CD4-positive, alpha-beta T cell treated with Interleukin-10 for 1 hour (primary cell): ENCODE measurements around the gene NDUFC1.
A peak's percentile ranks its signal among the peaks of the same experiment; 100 is the strongest.
"Not testable (repeated sequence)": the region's sequence is repeated elsewhere in the genome, so short reads cannot be mapped to it uniquely, and the experiment has no call there.

Experiments
- DNase-seq: peaks from one replicate; pipeline ENCODE4 v3.0.0-alpha.2; 2020

NDUFC1 gene

DNA sequence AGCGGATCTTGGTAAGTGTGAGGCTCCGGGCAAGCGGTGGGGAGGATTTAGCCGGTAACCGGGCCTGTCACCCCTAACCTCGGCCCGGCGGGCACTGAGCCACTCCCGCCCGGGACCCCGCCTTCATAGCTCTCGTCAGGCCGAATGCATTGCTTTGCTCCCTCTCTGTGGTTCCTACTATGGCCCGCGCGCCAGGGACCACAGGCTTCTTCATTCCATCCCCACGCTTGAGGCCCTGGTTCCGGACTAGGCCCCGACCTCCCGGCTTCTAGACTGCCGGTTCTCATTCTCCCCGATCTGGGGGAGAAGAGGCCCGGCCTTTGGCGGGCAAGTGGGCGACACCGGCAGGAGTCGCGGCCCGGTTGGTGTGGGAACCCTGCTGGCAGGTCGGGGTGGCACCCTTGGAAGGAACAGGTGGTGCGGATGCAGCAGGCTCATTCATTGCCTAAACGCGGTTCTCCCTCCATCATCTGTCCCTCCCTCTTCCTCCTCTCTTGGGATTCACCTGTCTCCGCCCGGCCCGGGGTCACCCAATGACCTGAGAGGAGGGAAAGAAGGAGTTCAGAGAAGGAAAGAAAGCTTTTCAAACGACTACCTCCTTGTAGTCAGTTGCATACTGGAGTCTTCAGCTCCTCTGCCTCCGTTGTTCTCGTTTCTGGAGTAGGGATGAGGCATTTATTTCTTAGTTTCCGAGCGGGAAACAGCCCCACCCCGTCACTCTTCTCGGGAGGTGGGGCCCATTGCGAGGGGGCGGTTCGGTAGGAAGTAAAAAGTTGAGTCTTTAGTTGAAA is at the start of gene NDUFC1:
Gene NDUFC1, minus strand, starts transcription at position 657 of the 791 bp plus-strand sequence. CDS start 6,679 bp downstream, outside the sequence.
- DNase-seq: peak; percentile 75

- no peak for DNase-seq
Observed at GRCh38 chr4:139337612-139338011, 35.3 kb upstream of the NDUFC1 start.

GRCh38 chr4:139333046-139333445 is 30.8 kb upstream of the NDUFC1 start:
- no peak for DNase-seq

GRCh38 chr4:139331185-139331584 is 28.9 kb upstream of the NDUFC1 start:
- no peak for DNase-seq

DNA sequence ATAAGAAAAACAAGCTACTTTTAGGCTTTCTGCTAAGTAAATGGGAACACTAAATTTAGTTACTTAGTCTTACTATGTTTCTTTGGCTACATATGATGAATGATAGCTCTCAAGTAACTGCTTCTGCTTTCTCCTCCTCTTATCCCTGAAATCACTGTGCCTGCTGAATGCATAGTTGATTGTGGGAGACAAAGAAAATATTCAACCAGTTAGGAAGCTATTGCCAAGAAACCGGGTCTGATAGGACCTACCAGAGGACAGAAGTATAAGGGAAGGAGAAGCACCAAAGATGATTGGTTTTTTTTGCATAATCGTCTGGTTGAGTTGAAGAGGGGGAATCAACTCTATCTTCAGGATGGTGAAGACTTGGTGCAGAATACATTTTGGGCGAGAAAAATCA is 28.0 kb upstream of the NDUFC1 start:
- DNase-seq: no peak

GRCh38 chr4:139329665-139330200 is 27.5 kb upstream of the NDUFC1 start:
- no peak for DNase-seq

DNA sequence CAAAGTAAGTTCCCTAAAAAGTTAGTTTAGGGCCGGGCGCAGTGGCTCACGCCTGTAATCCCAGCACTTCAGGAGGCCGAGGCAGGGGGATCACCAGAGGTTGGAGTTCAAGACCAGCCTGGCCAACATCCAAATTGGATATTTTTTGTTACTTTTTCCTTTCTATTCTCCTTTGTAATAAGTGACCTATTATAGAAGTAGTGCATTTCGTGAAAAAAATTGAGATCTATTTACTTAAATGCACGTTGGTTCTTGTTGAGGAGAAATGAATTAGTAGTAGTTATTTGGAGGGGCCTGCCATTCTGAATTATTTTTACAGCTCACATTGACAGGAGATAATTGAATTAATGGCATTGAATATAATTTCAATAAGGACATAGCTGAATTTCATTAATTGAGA is 22.3 kb upstream of the NDUFC1 start:
- DNase-seq: no peak

GRCh38 chr4:139322541-139322940 is 20.3 kb upstream of the NDUFC1 start:
- DNase-seq: not testable (repeated sequence)

GRCh38 chr4:139322070-139322469 is 19.8 kb upstream of the NDUFC1 start:
- DNase-seq: not testable (repeated sequence)

DNA sequence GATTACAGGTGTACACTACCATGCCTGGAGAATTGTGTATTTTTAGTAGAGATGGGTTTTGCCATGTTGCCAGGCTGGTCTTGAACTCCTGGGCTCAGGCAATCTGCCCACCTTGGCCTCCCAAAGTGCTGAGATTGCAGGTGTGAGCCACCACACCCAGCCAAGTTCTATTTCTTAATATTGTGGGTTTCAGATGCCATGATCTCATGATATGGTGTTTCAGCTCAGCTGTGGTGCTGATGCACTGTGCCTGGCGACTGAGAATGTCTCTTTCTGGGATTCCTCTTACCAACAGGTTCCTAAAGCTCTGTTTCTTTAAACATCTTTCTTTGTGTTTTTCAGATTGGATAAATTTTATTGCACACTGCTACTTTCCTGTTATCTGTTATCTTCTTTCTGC is 17.3 kb upstream of the NDUFC1 start:
- DNase-seq: no peak

- DNase-seq: no peak
Observed at GRCh38 chr4:139317635-139318034, 15.4 kb upstream of the NDUFC1 start.

DNA sequence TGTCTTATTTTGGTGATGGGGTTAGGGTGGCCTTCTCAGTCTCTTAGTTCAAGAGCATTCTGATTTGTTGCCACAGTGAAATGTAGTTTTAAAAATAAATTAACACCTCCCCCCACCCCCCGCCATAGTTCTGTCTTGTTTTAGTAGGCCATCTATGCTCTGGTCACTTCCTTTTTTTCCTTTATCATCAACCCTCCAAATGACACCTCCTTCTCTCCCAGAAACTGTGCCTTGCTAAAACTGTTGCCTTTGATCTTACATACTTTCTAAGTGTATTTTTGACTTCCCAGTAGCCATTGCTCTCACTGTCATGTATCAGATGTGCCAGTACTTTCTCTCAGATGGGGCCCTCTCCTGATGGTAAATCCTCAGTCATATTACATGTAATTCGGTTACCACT is 14.5 kb upstream of the NDUFC1 start:
- no peak for DNase-seq

GRCh38 chr4:139315221-139315675 is 13.0 kb upstream of the NDUFC1 start:
- DNase-seq: no peak

DNA sequence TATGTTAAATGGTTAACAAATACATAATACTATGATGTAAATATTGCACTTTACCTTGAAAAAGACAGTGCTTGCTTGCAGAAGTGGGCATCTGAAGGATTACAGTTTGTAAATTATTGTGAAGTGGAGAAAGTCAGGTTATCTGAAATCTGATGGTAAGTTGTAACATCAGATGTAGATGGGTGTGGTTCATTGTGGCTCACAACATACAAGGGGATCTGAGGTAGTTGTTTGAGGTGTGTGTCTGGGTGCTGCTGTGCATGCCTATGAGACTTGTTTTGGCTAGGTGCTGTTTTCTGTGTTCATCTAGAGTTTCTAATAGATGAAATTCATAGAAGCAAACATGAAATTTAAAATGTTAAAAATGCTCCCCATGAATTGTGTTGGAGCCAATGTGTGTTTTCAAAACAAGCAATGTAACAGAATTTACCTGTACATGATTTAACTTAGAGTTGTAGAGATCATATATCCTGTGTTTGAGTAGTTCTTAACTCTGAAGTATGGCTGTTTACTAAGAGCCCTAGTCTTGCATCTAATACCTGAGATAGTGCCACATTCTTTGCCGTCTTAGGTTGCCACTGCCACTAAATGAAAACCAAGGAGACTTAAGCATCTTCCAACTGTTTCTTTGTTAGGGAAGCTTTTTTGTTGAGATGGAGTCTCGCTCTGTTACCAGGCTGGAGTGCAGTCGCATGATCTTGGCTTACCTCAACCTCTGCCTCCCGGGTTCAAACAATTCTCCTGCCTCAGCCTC is 11.9 kb upstream of the NDUFC1 start:
- peak; percentile 46 for DNase-seq

DNA sequence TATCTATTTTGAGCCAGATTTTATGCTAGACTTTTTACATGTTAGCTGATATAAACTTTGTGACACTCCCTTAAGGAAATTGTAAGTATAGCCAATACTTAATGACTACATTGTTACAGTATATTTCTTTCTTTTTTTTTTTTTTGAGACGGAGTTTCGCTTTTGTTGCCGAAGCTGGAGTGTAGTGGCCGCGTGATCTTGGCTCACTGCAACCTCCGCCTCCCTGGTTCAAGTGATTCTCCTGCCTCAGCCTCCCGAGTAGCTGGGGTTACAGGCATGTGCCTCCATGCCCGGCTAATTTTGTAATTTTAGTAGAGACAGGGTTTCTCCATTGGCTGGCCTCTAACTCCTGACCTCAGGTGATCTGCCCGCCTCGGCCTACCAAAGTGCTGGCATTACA is 11.1 kb upstream of the NDUFC1 start:
- DNase-seq: not testable (repeated sequence)

- no peak for DNase-seq
Observed at GRCh38 chr4:139312552-139313332, 10.5 kb upstream of the NDUFC1 start.

GRCh38 chr4:139311909-139312308 is 9.6 kb upstream of the NDUFC1 start:
- DNase-seq: no peak

DNA sequence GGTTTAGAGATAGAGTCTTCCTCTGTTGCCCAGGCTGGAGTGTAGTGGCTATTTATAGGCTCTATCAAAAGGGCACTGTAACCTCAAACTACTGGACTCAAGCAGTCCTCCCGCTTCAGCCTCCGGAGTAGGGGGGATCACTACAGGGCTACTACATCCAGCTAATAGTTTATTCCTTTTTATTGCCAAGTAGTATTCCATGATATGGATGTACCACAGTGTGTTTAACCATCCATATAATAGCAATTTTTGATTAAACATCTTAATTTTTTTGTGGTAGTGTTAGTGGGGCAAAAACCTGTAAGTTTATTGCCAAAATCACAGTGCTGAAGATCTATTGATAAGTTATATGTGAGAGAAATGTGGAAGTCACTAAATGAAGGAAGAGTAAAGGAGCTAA is 2.6 kb upstream of the NDUFC1 start:
- DNase-seq: no peak

DNA sequence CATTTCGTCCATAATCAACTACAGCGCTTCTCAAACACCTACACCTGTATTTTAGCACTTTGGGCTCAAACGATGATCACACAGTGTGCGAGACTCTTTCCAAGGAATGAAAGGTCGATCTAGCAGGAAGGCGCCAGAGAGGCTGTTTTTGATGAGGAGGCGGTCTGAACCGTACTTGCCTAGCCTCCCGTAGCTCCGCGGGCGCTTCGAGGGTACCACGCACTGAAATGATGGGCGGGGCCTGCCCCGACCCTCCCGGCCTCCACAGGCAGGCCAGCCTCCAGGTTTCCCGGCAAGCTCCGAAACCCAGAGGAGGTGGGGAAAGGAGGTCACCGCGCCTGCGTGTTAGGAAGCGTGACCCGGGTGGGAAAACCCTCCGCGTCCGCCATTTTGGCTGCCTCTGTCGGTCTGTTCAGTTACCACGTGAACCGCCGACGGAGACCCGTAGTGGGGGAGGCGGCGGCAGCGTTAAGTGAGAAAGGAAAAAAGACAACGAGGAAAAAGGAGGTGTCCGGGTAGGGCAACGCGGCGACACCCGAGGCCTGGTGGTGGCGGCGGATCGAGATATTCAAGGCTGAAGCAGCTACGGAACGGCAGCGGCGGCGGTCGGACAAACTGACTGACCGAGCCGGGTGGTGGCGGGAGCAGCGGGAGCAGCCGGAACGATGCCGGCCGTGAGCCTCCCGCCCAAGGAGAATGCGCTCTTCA is 1.0 kb downstream of the NDUFC1 start, which contains the start of gene NAA15:
Gene NAA15, plus strand, starts transcription at position 393 of the 708 bp plus-strand sequence. Its CDS starts 273 bp downstream, at position 666.
- peak; percentile 98 for DNase-seq

- DNase-seq: peak; percentile 34
Observed at GRCh38 chr4:139300431-139301112, 1.7 kb downstream of the NDUFC1 start.

GRCh38 chr4:139299536-139299935 is 2.7 kb downstream of the NDUFC1 start:
- DNase-seq: no peak

DNA sequence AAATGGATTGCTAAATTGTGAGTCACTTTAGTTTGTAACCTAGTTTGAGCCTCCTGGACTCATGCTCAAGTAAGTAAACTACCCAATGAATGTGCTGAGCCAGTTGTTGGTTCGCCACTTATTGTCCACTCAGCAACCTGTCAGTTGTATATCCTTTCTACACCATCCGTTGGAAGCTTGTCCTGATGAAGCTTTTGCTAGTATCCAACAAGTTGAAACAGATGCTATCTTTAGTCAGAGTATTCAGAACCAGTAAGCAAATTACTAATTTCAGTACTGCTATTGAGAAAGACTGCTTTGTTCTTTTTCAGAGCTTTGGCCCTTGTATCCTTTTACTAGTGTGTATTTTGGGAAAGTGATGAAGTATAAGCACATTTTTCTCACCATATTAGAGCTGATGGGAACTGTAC is 5.3 kb downstream of the NDUFC1 start:
- DNase-seq: no peak
